Peyer's patch (tissue), 4 donors: ENCODE results near the gene MOSMO.

Experiments used
- POLR2A ChIP-seq, 2 donors: fragments of 450-650 bp; IDR thresholded peaks; one replicate each; pipeline ENCODE4 v1.5.1; 2017; ENCODE audit warnings: antibody characterized with exemption in 2 of 2, mild to moderate bottlenecking in 2 of 2, moderate library complexity in 2 of 2
- TF ChIP-seq, protein P1 (sequence below), 6 experiments: fragments of 450-650 bp in 4 of 6; fragments of 200-600 bp in 2 of 6; sonication (generic) in 1 of 6; IDR thresholded peaks; one replicate each; pipeline ENCODE4 v1.5.1; 2017 to 2019; ENCODE audit warnings: antibody characterized with exemption in 6 of 6, mild to moderate bottlenecking in 3 of 6, moderate library complexity in 1 of 6

DNA sequence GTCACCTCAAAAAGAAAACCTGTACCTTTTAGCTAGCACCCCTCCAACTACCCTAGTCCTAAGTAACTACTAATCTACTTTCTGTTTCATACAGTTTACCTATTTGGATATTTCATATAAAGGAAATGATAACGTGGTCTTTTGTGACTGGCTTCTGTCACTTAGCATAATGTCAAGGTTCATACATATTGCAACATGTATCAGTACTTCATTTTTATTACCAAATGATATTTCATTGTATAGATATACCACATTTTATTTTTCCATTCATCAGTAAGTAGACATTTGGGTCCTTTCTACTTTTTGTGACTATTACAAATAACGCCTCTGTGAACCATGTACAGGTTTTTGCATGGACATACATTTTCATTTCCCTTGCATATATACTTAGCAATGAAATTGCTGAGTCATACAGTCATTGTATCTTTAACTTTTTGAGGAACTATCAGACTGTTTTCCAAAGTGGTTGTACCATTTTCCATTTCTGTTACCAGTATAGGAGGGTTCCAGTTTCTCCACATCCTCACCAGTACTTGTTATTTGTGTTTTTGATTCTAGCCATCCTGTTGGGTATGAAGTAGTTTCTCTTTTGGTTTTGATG lies 23.7 kb downstream of the MOSMO start:
- TF ChIP-seq, protein P1, sequence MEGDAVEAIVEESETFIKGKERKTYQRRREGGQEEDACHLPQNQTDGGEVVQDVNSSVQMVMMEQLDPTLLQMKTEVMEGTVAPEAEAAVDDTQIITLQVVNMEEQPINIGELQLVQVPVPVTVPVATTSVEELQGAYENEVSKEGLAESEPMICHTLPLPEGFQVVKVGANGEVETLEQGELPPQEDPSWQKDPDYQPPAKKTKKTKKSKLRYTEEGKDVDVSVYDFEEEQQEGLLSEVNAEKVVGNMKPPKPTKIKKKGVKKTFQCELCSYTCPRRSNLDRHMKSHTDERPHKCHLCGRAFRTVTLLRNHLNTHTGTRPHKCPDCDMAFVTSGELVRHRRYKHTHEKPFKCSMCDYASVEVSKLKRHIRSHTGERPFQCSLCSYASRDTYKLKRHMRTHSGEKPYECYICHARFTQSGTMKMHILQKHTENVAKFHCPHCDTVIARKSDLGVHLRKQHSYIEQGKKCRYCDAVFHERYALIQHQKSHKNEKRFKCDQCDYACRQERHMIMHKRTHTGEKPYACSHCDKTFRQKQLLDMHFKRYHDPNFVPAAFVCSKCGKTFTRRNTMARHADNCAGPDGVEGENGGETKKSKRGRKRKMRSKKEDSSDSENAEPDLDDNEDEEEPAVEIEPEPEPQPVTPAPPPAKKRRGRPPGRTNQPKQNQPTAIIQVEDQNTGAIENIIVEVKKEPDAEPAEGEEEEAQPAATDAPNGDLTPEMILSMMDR (IDR thresholded peaks at IDR 0.05): no peak
- no peak for TF ChIP-seq POLR2A (IDR thresholded peaks at IDR 0.05)
